Psoas muscle (tissue), 8 donors: ENCODE data around the gene GPR34. TPM values are rescaled to one million over a fixed set of nuclear protein-coding genes. Genes with fewer than 3 reads are reported as not detected.

ENCODE experiments used
- ATAC-seq, 4 donors: fragments of 200-7000 bp; cut with Tn5 transposase; one replicate each; pipeline ENCODE4 v1.9.1; 2020; ENCODE audit warnings: moderate library complexity in 3 of 4, mild to moderate bottlenecking in 2 of 4
- DNase-seq, 2 donors: peaks; one replicate each; pipeline ENCODE4 v3.0.0-alpha.2; 2020
- H3K27ac ChIP-seq: fragments of 200-600 bp; one replicate; pipeline ENCODE4 v1.8.0; 2022
- H3K27me3 ChIP-seq, 3 donors: fragments of 200-600 bp in 1 of 3; one replicate each; pipeline versions ENCODE4 v1.6.1 to v1.8.0; 2013 to 2022; ENCODE audit warnings: low read length in 2 of 3, mild to moderate bottlenecking in 2 of 3, moderate library complexity in 1 of 3; ENCODE audit not compliant: insufficient read depth in 3 of 3
- H3K36me3 ChIP-seq, 2 donors: fragments of 200-600 bp in 1 of 2; one replicate each; pipeline versions ENCODE4 v1.6.1 to v1.8.0; 2013 to 2022; ENCODE audit warnings: low read depth in 1 of 2, mild to moderate bottlenecking in 1 of 2, moderate library complexity in 1 of 2; ENCODE audit not compliant: insufficient read depth in 1 of 2
- H3K4me1 ChIP-seq: fragments of 200-600 bp; one replicate; pipeline ENCODE4 v1.8.0; 2022
- H3K4me3 ChIP-seq: fragments of 200-600 bp; one replicate; pipeline ENCODE4 v1.8.0; 2022; ENCODE audit warnings: mild to moderate bottlenecking
- H3K9me3 ChIP-seq: fragments of 200-600 bp; one replicate; pipeline ENCODE4 v1.8.0; 2022
- WGBS, 3 donors: extraction: QIAGEN DNeasy Blood & Tissue Kit; methylation state at CpG; one replicate each; pipeline versions ENCODE4 v1.1.6 to v1.1.7; 2013; 5-methylcytosine and 5-hydroxymethylcytosine counted together
- intact Hi-C, 2 donors: fragments of 100-400 bp; cut with DNase I; formaldehyde crosslinking; loops; one replicate each; pipeline versions ENCODE4 v1.11.0 to v1.14.2; 2022
- polyA plus RNA-seq, 3 donors: library from polyadenylated mRNA; stranded (reverse); fragments of 200-250 nt; gene quantifications; one replicate each; pipeline ENCODE4 v1.2.3, GENCODE V29; 2013
- total RNA-seq, 4 donors: library from RNA; stranded (reverse); fragmentation: NEBNext Ultra II Directional in 2 of 4; extraction: Animal tissue kit (Norgen Biotek cat#: 25700) in 2 of 4; gene quantifications; one replicate each; pipeline versions ENCODE4 v1.2.1 to v1.2.4, GENCODE V29; 2021 to 2023
- TF ChIP-seq, protein P1 (sequence below): fragments of 200-600 bp; IDR thresholded peaks from one replicate; pipeline ENCODE4 v1.8.0; 2022; ENCODE audit warnings: antibody characterized with exemption
- donor health status: healthy with polysubstance abuse.
- donor health status: DM: no; HTN: no; CAD: no; lungs with moderate emphysema.
- donor health status: Bipolar disorder and iron deficiency.
- donor health status: healthy.
- donor health status: DM: yes; HTN: yes; CAD: no.
- donor health status: DM: no; HTN: no; CAD: no.
- donor health status: DM: no; HTN: no; CAD: no.
- donor health status: DM: yes; HTN: yes; CAD: no.

GPR34 gene
- total and polyA plus RNA-seq, 7 donors: 0.53 to 4.3 (median 1.6) TPM

DNA sequence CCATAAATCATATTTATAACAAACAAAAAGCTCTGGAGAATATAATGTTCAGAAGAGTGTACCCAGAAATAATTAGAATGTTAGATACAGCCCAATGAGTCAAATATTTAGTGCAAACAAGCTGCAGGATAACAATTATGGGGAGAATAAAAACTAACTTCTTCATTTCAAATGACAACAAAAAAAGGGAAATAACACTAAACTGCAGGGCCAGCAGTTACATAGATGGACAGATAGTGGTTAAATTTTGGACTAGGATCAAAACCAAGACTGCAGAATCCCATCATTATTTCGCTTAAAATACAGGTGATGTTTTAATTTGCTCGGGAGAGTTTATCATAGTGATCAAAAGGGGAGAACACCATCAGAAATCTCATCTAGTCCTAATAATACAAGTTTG is 617 bp upstream of the GPR34 start:
- TF ChIP-seq, protein P1, sequence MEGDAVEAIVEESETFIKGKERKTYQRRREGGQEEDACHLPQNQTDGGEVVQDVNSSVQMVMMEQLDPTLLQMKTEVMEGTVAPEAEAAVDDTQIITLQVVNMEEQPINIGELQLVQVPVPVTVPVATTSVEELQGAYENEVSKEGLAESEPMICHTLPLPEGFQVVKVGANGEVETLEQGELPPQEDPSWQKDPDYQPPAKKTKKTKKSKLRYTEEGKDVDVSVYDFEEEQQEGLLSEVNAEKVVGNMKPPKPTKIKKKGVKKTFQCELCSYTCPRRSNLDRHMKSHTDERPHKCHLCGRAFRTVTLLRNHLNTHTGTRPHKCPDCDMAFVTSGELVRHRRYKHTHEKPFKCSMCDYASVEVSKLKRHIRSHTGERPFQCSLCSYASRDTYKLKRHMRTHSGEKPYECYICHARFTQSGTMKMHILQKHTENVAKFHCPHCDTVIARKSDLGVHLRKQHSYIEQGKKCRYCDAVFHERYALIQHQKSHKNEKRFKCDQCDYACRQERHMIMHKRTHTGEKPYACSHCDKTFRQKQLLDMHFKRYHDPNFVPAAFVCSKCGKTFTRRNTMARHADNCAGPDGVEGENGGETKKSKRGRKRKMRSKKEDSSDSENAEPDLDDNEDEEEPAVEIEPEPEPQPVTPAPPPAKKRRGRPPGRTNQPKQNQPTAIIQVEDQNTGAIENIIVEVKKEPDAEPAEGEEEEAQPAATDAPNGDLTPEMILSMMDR: no peak
- WGBS, 3 donors: 80 to 94% (median 83%) methylated on average over 2 of the region's 2 CpGs
- ATAC-seq (no peak), DNase-seq (no peak)
- H3K27me3 ChIP-seq: peaks cover 0 to 3% (median 0%) of the 10 kb centered on the region in 3 donors
- intact Hi-C loops: no loop called here
- H3K4me1 ChIP-seq: no peaks in the 10 kb centered on the region
- no peaks in the 10 kb centered on the region for H3K36me3 ChIP-seq
- H3K4me3 ChIP-seq: no peak overlapping the region
- no peaks in the 10 kb centered on the region for H3K9me3 ChIP-seq
- H3K27ac ChIP-seq: no peak overlapping the region

DNA sequence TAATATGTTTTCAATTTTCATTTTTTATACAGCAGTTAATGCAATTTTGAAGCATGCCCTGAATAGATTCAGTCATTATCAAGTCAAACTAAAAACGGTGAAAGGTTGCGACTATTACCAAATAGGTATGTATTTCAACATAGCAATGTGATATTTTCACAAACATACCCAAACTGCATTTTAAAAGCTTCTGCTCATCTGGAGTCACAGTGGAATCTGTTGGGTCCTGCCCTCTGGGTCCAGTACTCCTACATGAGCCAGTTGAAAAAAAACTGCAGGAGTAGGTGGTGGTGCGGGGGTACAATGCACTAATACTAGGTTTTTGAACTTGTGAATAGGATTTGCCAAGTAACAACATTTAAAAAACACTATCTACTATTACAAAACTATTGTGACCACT is 938 bp downstream of the GPR34 start:
- Histone ChIP-seq H3K4me1 (no peaks in the 10 kb centered on the region), H3K36me3 (no peaks in the 10 kb centered on the region), H3K27ac (no peak overlapping the region), H3K27me3 (peaks cover 0 to 3% (median 0%) of the 10 kb centered on the region in 3 donors), H3K4me3 (no peak overlapping the region), H3K9me3 (no peaks in the 10 kb centered on the region)
- no peak for ATAC-seq
- DNase-seq: no peak
- intact Hi-C loops: no loop called here
- TF ChIP-seq, protein P1: no peak
- WGBS, 3 donors: 83 to 89% (median 86%) methylated on average over 3 of the region's 3 CpGs

DNA sequence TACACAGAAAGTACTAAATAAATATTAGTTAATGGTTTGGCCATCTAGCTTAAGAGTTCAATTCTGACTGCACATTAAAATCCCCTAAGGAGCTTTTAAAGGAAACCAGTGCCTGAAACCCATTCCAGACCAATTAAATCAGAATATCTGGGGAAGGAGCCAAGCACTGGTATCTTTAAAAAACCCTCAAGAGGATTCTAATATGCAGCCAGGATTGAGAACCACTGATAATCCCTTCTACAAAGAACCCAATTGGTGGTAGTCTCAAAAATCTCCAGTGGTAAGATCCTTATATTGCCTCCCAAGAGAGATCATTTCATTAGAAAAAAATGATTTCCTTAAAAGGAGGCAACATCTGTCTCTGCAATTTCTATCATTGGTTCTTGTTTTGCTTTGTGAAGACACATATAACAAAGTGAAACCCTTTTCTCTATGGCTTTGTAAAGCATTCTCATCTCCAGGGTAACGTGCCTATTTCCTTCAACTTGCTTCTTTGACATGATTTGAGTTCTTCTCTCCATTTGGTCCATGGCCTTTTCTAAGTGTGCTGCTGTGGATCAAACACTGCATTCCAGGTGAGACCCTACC is 3.5 kb downstream of the GPR34 start:
- 31 to 60% (median 53%) methylated on average over 1 of the region's 1 CpG for WGBS, 3 donors
- ATAC-seq: no peak
- intact Hi-C loops: no loop called here
- DNase-seq: no peak
- no peaks in the 10 kb centered on the region for H3K36me3 ChIP-seq
- H3K4me3 ChIP-seq: no peak overlapping the region
- no peaks in the 10 kb centered on the region for H3K4me1 ChIP-seq
- TF ChIP-seq, protein P1: no peak
- no peaks in the 10 kb centered on the region for H3K9me3 ChIP-seq
- peaks cover 0 to under 1% (median 0%) of the 10 kb centered on the region in 3 donors for H3K27me3 ChIP-seq
- H3K27ac ChIP-seq: no peak overlapping the region

DNA sequence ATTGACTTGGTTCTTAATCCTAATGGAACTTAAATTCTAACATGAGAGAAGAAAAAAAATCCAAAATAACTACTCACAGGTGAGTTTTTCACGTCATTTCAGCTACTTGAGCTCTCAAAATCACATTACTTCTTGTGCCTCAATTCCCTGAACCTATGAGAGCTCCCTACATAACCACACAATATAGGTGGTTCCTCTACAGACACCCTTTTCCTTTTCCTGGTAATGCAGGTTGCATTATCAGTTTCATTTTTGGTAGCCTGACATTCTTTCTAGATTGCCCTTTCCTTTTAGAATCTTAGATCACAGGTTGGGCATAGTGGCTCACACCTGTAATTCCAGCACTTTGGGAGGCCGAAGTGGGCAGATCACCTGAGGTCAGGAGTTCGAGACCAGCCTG is 4.3 kb downstream of the GPR34 start:
- WGBS, 3 donors: 71 to 100% (median 97%) methylated on average over 2 to 3 of the region's 3 CpGs
- TF ChIP-seq, protein P1: no peak
- Histone ChIP-seq H3K27ac (no peak overlapping the region), H3K9me3 (no peaks in the 10 kb centered on the region), H3K4me3 (no peak overlapping the region), H3K36me3 (no peaks in the 10 kb centered on the region), H3K27me3 (no peaks in the 10 kb centered on the region), H3K4me1 (no peaks in the 10 kb centered on the region)
- no peak for DNase-seq
- ATAC-seq: no peak
- intact Hi-C loops: no loop called here

DNA sequence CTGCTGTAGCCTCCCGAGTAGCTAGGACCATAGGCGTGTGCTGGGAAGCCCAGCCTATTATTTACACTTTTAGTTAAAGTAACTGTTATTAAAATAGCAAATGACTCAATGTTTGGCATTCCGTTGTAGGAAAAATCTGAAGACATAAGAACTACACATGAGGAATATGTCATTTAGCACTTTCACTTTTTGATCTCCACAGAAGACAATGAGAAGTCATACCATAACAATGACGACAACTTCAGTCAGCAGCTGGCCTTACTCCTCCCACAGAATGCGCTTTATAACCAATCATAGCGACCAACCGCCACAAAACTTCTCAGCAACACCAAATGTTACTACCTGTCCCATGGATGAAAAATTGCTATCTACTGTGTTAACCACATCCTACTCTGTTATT is 6.7 kb downstream of the GPR34 start:
- Histone ChIP-seq H3K27me3 (no peaks in the 10 kb centered on the region), H3K4me1 (no peaks in the 10 kb centered on the region), H3K27ac (no peak overlapping the region), H3K4me3 (no peak overlapping the region), H3K9me3 (no peaks in the 10 kb centered on the region), H3K36me3 (no peaks in the 10 kb centered on the region)
- TF ChIP-seq, protein P1: no peak
- DNase-seq (no peak), ATAC-seq (no peak)
- intact Hi-C loops: no loop called here
- WGBS, 3 donors: 80 to 87% (median 86%) methylated on average over 7 of the region's 7 CpGs
